ENCODE measurements around the gene RANBP9.
A peak's percentile ranks its signal among the peaks of the same experiment; 100 is the strongest.

The RANBP9 gene

DNA sequence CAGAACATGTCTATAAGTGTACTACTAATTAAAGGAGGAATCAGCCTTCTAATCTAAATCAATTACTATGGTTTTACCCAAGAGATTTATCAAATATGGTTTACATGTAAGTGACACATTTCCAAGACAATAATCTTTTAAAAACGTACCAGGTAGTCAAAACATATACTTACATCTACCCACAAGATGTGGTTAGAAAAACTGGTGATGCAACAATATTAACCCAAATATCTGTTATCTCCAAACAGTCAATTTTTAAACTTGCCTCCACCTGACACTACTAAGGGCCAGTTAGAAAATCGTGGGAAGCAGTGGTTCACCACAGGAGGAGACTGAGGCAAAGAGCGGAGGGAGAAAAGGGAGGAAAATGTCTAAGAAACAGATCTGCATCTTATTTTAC lies 68.5 kb downstream of the RANBP9 start:
- DNase-seq (ENCODE audit: low read depth): no peak
- H3K4me3 ChIP-seq (ENCODE audit: low read depth, low read length): no peak overlapping the region
- TF ChIP-seq MYC (IDR thresholded peaks at IDR 0.05; ENCODE audit: low read depth, low read length): no peak
- TF ChIP-seq, protein P1, sequence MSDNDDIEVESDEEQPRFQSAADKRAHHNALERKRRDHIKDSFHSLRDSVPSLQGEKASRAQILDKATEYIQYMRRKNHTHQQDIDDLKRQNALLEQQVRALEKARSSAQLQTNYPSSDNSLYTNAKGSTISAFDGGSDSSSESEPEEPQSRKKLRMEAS (IDR thresholded peaks at IDR 0.05; ENCODE audit: low read depth, low read length): no peak
- TF ChIP-seq, protein P2, sequence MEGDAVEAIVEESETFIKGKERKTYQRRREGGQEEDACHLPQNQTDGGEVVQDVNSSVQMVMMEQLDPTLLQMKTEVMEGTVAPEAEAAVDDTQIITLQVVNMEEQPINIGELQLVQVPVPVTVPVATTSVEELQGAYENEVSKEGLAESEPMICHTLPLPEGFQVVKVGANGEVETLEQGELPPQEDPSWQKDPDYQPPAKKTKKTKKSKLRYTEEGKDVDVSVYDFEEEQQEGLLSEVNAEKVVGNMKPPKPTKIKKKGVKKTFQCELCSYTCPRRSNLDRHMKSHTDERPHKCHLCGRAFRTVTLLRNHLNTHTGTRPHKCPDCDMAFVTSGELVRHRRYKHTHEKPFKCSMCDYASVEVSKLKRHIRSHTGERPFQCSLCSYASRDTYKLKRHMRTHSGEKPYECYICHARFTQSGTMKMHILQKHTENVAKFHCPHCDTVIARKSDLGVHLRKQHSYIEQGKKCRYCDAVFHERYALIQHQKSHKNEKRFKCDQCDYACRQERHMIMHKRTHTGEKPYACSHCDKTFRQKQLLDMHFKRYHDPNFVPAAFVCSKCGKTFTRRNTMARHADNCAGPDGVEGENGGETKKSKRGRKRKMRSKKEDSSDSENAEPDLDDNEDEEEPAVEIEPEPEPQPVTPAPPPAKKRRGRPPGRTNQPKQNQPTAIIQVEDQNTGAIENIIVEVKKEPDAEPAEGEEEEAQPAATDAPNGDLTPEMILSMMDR (IDR thresholded peaks at IDR 0.05; ENCODE audit: low read depth, low read length): no peak
- TF ChIP-seq POLR2A (IDR thresholded peaks at IDR 0.05; ENCODE audit: extremely low read depth, insufficient read length): no peak

DNA sequence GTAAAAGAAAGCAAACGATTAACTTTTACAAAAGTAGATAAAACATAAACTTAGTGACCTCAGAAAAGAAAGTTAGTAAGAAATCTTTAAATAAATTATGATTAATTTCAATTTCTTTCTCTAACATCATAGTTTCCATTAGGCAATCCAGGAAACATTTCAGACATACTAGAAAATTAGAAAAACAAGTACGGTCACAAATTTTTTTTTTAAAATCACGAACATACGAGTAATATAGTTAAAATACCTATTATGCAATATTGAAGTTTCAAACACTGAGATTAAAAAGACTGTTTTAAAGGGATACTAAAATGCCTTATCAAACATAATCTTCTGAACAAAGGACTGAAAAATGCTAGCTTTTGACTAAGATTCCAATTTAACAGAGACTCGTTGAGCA lies 70.3 kb downstream of the RANBP9 start:
- TF ChIP-seq, protein P1 (IDR thresholded peaks at IDR 0.05; ENCODE audit: low read depth, low read length): no peak
- TF ChIP-seq, protein P2 (IDR thresholded peaks at IDR 0.05; ENCODE audit: low read depth, low read length): no peak
- no peak for TF ChIP-seq MYC (IDR thresholded peaks at IDR 0.05; ENCODE audit: low read depth, low read length)
- DNase-seq (ENCODE audit: low read depth): no peak
- no peak overlapping the region for H3K4me3 ChIP-seq (ENCODE audit: low read depth, low read length)

DNA sequence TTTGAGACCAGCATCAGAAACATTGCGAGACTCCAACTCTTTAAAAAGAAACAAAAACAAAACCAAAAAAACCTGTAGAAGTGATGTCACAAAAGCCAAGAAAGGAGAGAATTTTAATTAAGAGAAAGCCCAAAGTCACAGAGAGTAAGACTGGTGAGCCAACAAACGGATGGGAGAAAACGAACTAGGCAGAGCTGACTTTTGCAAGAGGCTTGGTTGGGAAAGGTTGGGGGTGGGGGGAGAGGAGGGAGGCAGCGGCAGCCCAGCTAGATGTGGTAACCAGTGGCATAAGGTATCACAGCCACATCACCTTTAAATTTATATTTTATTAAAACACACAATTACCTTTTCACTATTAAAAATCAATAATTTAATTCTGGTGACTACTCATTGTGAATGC lies 73.0 kb downstream of the RANBP9 start:
- no peak overlapping the region for H3K4me3 ChIP-seq (ENCODE audit: low read depth, low read length)
- DNase-seq (ENCODE audit: low read depth): peak; percentile 84
- TF ChIP-seq MYC (IDR thresholded peaks at IDR 0.05; ENCODE audit: low read depth, low read length) (no peak), POLR2A (IDR thresholded peaks at IDR 0.05; ENCODE audit: extremely low read depth, insufficient read length) (no peak)
- TF ChIP-seq, protein P1 (IDR thresholded peaks at IDR 0.05; ENCODE audit: low read depth, low read length): no peak
- TF ChIP-seq, protein P2 (IDR thresholded peaks at IDR 0.05; ENCODE audit: low read depth, low read length): no peak

DNA sequence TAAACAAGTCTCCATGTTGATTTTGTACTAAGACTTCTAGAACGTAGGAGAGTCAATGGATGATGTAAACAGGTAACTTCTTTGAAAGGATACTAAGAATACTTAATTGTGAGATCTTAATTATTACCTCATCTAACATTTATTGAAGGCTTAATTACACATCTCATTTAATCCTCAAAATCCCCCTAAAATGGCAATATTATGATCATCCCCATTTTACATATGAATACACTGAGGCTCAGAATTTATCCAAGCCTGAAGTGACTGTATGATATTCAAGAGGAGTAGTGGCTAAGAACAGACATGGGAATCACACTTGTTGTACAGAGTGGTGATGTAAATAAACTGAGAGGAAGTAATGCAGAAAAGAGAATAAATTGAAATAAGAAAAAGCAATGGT lies 73.6 kb downstream of the RANBP9 start:
- no peak overlapping the region for H3K4me3 ChIP-seq (ENCODE audit: low read depth, low read length)
- TF ChIP-seq, protein P2 (IDR thresholded peaks at IDR 0.05; ENCODE audit: low read depth, low read length): no peak
- TF ChIP-seq, protein P1 (IDR thresholded peaks at IDR 0.05; ENCODE audit: low read depth, low read length): no peak
- TF ChIP-seq MYC (IDR thresholded peaks at IDR 0.05; ENCODE audit: low read depth, low read length) (no peak), POLR2A (IDR thresholded peaks at IDR 0.05; ENCODE audit: extremely low read depth, insufficient read length) (no peak)
- no peak for DNase-seq (ENCODE audit: low read depth)

DNA sequence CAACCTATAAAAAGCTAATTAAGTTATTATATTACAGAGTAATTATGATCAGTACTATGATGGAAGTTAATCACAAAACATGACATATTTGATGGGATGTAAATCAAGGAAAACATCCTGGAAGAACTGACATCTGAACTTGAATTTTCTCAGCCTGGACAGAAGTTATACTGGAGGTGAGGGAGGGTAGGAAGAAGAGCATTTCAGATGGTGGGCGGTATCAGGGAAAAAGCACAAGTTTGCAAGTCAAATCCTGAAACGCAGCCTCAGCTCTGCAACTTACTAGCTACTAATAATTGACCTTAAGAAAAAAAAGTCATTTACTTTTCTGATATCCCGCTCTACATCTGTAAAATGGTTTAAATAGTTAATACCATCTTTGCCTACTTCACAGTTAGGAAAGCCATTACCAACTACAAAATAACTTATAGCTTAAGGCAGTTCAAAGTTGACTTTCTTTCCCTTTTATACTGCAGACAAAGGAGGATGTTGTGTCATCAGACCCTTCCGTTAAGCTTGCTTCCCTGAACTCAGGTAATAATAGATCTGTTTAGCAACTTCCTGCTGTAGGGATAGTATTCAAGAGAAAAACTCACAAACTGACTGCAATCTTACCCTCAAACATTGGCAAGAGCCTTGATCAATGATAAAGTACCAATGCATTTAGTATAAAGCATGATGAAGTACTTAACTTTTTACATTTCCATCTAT lies 75.5 kb downstream of the RANBP9 start:
- peak overlapping the region; percentile 12 for H3K4me3 ChIP-seq (ENCODE audit: low read depth, low read length)
- TF ChIP-seq MYC (IDR thresholded peaks at IDR 0.05; ENCODE audit: low read depth, low read length): no peak
- TF ChIP-seq, protein P2 (IDR thresholded peaks at IDR 0.05; ENCODE audit: low read depth, low read length): no peak
- TF ChIP-seq POLR2A (IDR thresholded peaks at IDR 0.05; ENCODE audit: extremely low read depth, insufficient read length): no peak
- TF ChIP-seq, protein P1 (IDR thresholded peaks at IDR 0.05; ENCODE audit: low read depth, low read length): no peak
- peak; percentile 78 for DNase-seq (ENCODE audit: low read depth)
